ENCODE results near the gene EYS.
"Not testable (repeated sequence)": the region's sequence is repeated elsewhere in the genome, so short reads cannot be mapped to it uniquely, and the experiment has no call there.

EYS gene

DNA sequence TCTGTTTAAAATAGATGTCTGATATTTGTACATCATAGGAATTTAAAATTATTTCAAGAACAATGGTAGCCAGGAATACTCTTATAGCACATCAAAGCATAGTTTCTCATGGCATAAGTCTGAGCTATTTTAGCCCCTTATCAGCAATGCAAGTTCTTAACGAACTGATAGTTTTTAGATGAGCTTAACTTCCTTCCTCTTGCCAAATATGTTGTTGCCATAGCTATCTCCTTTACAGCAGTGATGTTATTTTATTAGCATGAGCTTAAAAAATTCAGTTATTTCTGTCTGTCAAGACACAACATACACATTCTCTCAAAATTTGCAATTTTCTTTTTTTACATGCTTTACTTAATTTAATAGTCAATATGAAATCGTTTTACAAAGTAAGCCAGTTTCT lies 1204.2 kb downstream of the EYS start:
- Histone ChIP-seq H3K4me3 (ENCODE audit: low read depth, low read length) (no peak overlapping the region), H3K27ac (ENCODE audit: low read depth, low read length) (no peak overlapping the region), H3K36me3 (ENCODE audit: control insufficient read depth, insufficient read depth, low read length) (no peaks in the 10 kb centered on the region), H3K27me3 (ENCODE audit: control insufficient read depth, insufficient read depth, low read length) (no peaks in the 10 kb centered on the region), H3K9me3 (ENCODE audit: control insufficient read depth, insufficient read depth, low read depth, low read length) (no peaks in the 10 kb centered on the region), H3K4me1 (ENCODE audit: control insufficient read depth, insufficient read depth, low read length) (no peaks in the 10 kb centered on the region; the same call in 1 of the 2 replicates), H3K9ac (ENCODE audit: low read length) (no peak overlapping the region)

DNA sequence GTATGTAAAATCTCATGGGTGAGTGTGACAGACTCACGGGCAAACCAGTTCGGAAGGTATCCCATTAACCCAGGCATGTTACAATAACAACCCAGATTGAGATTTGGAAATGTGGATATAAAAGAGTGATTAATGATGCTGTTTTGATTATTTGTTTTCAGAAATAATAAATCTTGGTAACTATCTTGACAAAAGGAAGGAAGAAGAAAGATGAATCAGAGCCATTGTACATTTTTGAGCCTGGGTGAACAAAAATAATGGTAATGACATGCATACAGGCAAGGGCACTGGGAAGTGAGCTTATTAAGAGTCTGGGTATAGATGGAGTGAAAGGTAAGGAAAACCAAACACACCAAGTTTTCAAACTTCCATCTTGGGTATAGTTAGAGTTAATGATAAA lies 1209.4 kb downstream of the EYS start:
- H3K27me3 ChIP-seq (ENCODE audit: control insufficient read depth, insufficient read depth, low read length): no peaks in the 10 kb centered on the region
- no peaks in the 10 kb centered on the region for H3K36me3 ChIP-seq (ENCODE audit: control insufficient read depth, insufficient read depth, low read length)
- H3K9me3 ChIP-seq (ENCODE audit: control insufficient read depth, insufficient read depth, low read depth, low read length): no peaks in the 10 kb centered on the region
- H3K27ac ChIP-seq (ENCODE audit: low read depth, low read length): no peak overlapping the region
- H3K4me1 ChIP-seq (ENCODE audit: control insufficient read depth, insufficient read depth, low read length): no peaks in the 10 kb centered on the region
- no peak overlapping the region for H3K9ac ChIP-seq (ENCODE audit: low read length)
- no peak overlapping the region for H3K4me3 ChIP-seq (ENCODE audit: low read depth, low read length)

DNA sequence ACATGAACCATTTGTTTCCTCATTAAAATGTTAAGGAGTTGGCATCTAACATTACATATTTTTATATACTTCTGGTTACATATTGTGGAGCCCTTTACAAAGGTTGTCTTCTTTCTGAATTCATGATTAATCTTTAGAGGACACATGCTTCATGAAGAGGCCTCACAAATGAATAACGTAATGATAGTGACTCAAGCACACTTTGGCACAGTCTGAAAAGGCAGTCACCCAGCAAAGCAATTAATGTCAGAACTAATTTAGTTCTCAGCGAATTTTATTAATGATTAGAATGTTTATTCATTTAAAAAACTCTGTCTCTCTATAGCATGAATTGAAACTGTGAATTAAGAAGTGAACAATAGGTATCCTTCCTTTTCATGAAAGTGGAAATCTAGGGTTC lies 1217.3 kb downstream of the EYS start:
- no peak overlapping the region for H3K4me3 ChIP-seq (ENCODE audit: low read depth, low read length)
- H3K27ac ChIP-seq (ENCODE audit: low read depth, low read length): no peak overlapping the region
- no peaks in the 10 kb centered on the region for H3K36me3 ChIP-seq (ENCODE audit: control insufficient read depth, insufficient read depth, low read length)
- H3K9ac ChIP-seq (ENCODE audit: low read length): no peak overlapping the region
- no peaks in the 10 kb centered on the region for H3K9me3 ChIP-seq (ENCODE audit: control insufficient read depth, insufficient read depth, low read depth, low read length)
- no peaks in the 10 kb centered on the region for H3K4me1 ChIP-seq (ENCODE audit: control insufficient read depth, insufficient read depth, low read length)
- no peaks in the 10 kb centered on the region for H3K27me3 ChIP-seq (ENCODE audit: control insufficient read depth, insufficient read depth, low read length)

DNA sequence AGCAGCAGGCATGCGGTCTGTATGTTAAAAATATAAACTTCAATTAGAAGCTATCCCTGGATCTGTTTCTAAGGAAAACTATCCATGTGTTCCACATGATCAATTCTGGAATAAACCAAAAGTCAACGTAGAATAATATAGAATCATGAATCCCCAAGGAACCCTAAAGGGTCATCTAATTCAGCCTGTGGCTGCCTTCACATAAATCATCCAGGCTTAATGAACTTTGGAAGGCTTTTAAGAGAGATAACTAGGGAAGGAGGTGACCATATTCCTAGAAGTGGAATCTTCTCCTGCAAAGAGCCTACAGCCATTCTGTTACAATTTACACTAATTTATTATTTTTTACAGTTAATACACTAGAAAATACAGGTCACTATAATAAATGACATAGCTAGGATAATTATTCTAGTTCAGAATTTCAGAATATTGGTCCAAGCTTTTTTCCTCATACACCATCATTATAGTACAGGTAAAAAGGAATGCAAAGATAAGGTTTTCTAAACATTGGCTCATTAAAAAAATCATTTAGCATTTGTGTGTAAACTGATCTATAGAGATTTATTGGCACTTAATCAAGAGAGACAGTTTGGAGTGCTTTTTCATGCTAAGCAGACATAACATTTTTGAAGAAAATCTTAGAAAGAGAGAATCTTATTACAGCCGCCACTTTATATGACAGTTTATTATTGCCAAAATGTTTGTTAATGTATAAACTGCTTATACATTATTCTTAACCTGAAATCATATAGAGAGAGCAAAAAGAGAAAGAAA lies 1220.3 kb downstream of the EYS start:
- Histone ChIP-seq H3K9me3 (ENCODE audit: control insufficient read depth, insufficient read depth, low read depth, low read length) (no peaks in the 10 kb centered on the region), H3K27ac (ENCODE audit: low read depth, low read length) (no peak overlapping the region), H3K4me1 (ENCODE audit: control insufficient read depth, insufficient read depth, low read length) (no peaks in the 10 kb centered on the region), H3K36me3 (ENCODE audit: control insufficient read depth, insufficient read depth, low read length) (no peaks in the 10 kb centered on the region), H3K9ac (ENCODE audit: low read length) (no peak overlapping the region), H3K4me3 (ENCODE audit: low read depth, low read length) (no peak overlapping the region), H3K27me3 (ENCODE audit: control insufficient read depth, insufficient read depth, low read length) (no peaks in the 10 kb centered on the region)

DNA sequence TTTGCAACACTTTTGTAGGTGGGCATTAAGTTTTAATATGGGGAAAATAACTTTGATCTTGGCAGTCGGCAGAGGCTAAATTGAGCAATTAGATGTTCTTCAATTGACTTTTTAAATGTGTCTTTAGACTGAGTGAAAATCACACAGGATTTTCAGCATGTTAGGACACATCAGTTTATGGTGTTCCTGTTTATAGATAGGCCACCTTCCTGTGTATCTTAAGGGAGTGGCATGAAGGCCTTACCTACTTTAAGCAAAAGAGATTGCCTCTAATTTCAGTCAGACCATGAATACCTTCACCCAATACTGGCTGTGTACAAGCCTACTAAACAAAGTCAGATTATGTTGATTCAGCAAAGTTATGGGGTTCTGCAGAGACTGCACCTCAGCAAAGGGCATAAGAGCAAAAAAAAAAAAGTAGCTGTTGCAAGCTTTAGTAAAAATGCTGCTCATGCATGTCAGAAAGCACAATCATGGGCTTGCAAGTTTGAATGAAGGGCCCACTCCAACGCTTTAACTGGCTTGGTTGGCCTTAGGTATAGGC lies 1223.0 kb downstream of the EYS start:
- Histone ChIP-seq H3K9ac (ENCODE audit: low read length) (no peak overlapping the region), H3K27me3 (ENCODE audit: control insufficient read depth, insufficient read depth, low read length) (no peaks in the 10 kb centered on the region), H3K27ac (ENCODE audit: low read depth, low read length) (no peak overlapping the region), H3K4me3 (ENCODE audit: low read depth, low read length) (no peak overlapping the region), H3K4me1 (ENCODE audit: control insufficient read depth, insufficient read depth, low read length) (no peaks in the 10 kb centered on the region), H3K9me3 (ENCODE audit: control insufficient read depth, insufficient read depth, low read depth, low read length) (no peaks in the 10 kb centered on the region), H3K36me3 (ENCODE audit: control insufficient read depth, insufficient read depth, low read length) (no peaks in the 10 kb centered on the region)

DNA sequence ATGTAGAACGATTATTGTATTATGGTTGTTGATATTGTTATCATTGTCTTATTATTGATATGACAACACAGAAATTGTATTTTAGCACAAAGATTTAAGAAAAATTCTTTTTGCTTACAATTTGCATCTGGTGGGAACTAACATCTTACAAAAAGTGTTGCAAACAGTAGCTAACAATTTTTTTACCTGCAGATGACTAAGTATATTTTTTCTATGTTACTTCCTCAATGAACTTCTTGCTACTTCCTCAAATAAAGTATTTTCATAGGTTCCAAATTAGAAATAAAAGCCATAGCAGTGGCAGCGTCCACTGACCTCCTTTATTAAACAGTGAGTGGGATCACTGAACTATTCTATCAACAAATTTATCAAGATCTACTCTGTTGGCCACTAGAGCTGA lies 1224.4 kb downstream of the EYS start:
- no peaks in the 10 kb centered on the region for H3K9me3 ChIP-seq (ENCODE audit: control insufficient read depth, insufficient read depth, low read depth, low read length)
- H3K9ac ChIP-seq (ENCODE audit: low read length): no peak overlapping the region
- no peaks in the 10 kb centered on the region for H3K27me3 ChIP-seq (ENCODE audit: control insufficient read depth, insufficient read depth, low read length)
- no peak overlapping the region for H3K4me3 ChIP-seq (ENCODE audit: low read depth, low read length)
- H3K4me1 ChIP-seq (ENCODE audit: control insufficient read depth, insufficient read depth, low read length): no peaks in the 10 kb centered on the region
- no peak overlapping the region for H3K27ac ChIP-seq (ENCODE audit: low read depth, low read length)
- H3K36me3 ChIP-seq (ENCODE audit: control insufficient read depth, insufficient read depth, low read length): no peaks in the 10 kb centered on the region

DNA sequence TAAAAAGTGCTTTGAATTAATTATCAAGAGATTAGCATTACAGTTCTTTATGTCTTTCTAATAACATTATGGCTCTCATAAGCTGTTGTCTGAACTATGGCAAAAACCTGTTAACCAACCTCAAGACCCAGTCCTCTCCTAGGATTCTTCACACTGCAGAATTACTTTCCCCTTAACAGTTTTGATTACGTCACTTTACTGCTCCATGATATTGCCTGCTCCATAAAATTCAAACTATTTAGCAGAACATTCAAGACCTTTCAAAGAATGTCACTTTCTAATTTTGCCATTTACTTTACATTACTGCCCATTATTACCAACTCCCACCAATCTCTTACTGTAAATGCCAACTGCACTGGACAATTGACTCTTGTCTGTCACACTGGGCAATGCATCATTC lies 1227.9 kb downstream of the EYS start:
- no peak overlapping the region for H3K4me3 ChIP-seq (ENCODE audit: low read depth, low read length)
- H3K4me1 ChIP-seq (ENCODE audit: control insufficient read depth, insufficient read depth, low read length): no peaks in the 10 kb centered on the region
- H3K9ac ChIP-seq (ENCODE audit: low read length): no peak overlapping the region
- no peak overlapping the region for H3K27ac ChIP-seq (ENCODE audit: low read depth, low read length)
- no peaks in the 10 kb centered on the region for H3K27me3 ChIP-seq (ENCODE audit: control insufficient read depth, insufficient read depth, low read length)
- H3K9me3 ChIP-seq (ENCODE audit: control insufficient read depth, insufficient read depth, low read depth, low read length): no peaks in the 10 kb centered on the region
- no peaks in the 10 kb centered on the region for H3K36me3 ChIP-seq (ENCODE audit: control insufficient read depth, insufficient read depth, low read length)

DNA sequence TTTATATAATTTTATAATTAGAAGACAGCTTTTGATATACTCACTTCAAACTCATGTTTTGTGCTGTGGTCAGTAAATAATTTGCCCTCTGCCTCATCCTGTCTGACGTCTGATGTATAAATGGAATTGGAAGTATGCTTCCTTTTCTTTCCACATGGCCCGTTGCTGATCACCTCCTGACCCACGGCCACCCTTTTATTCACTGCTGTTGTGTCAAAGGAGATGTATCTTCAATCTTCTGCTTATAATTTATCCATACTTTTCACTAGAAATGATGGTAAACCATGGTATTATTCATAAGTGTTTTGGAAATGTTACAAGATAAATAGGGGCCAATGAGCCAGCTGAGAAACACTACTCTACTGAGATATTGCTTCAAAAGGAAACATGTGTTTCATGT lies 1229.6 kb downstream of the EYS start:
- Histone ChIP-seq H3K36me3 (ENCODE audit: control insufficient read depth, insufficient read depth, low read length) (no peaks in the 10 kb centered on the region), H3K4me1 (ENCODE audit: control insufficient read depth, insufficient read depth, low read length) (no peaks in the 10 kb centered on the region), H3K27me3 (ENCODE audit: control insufficient read depth, insufficient read depth, low read length) (no peaks in the 10 kb centered on the region)

DNA sequence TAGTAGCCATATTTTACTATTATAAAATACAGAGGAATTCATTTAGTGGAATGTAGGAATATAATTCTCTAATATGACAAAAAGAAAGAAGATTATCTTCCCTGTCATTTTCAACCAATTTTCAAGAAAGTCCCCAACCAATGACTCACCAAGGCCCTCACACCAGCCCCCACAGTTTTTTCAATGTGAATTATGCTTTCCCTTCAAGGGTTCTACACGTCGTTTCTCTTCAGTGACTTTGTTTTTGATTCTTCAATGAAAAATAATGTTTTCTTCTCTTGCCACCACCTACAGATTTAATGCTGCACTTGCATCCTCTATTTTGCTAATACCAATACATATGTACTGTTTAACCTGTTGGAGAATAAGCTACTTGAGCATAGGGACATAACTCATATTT lies 1230.1 kb downstream of the EYS start:
- H3K9me3 ChIP-seq (ENCODE audit: control insufficient read depth, insufficient read depth, low read depth, low read length): no peaks in the 10 kb centered on the region
- no peak overlapping the region for H3K27ac ChIP-seq (ENCODE audit: low read depth, low read length)
- H3K4me3 ChIP-seq (ENCODE audit: low read depth, low read length): no peak overlapping the region
- H3K36me3 ChIP-seq (ENCODE audit: control insufficient read depth, insufficient read depth, low read length): no peaks in the 10 kb centered on the region
- H3K4me1 ChIP-seq (ENCODE audit: control insufficient read depth, insufficient read depth, low read length): no peaks in the 10 kb centered on the region
- no peaks in the 10 kb centered on the region for H3K27me3 ChIP-seq (ENCODE audit: control insufficient read depth, insufficient read depth, low read length)
- no peak overlapping the region for H3K9ac ChIP-seq (ENCODE audit: low read length)

More for the DNA sequence above, 1229.6 kb downstream of the EYS start:
- no peak overlapping the region for H3K4me3 ChIP-seq (ENCODE audit: low read depth, low read length)
- H3K9ac ChIP-seq (ENCODE audit: low read length): no peak overlapping the region
- no peak overlapping the region for H3K27ac ChIP-seq (ENCODE audit: low read depth, low read length)
- no peaks in the 10 kb centered on the region for H3K9me3 ChIP-seq (ENCODE audit: control insufficient read depth, insufficient read depth, low read depth, low read length)

DNA sequence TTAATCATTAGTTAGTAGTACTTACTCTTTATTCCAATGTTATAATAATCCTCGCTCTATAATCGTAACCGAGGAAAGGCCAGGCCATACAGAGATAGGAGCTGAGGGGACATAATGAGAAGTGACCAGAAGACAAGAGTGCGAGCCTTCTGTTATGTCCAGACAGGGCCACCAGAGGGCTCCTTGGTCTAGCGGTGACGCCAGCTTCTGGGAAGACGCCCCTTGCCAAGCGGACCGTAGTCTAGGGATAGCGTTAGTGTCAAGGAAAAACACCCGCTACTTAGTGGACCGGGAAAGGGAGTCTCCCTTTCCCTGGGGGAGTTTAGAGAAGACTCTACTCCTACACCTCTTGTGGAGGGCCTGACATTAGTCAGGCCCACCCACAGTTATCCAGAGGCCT lies 1237.6 kb downstream of the EYS start:
- not testable (repeated sequence) for H3K27ac ChIP-seq (ENCODE audit: low read depth, low read length); H3K36me3 ChIP-seq (ENCODE audit: control insufficient read depth, insufficient read depth, low read length)

DNA sequence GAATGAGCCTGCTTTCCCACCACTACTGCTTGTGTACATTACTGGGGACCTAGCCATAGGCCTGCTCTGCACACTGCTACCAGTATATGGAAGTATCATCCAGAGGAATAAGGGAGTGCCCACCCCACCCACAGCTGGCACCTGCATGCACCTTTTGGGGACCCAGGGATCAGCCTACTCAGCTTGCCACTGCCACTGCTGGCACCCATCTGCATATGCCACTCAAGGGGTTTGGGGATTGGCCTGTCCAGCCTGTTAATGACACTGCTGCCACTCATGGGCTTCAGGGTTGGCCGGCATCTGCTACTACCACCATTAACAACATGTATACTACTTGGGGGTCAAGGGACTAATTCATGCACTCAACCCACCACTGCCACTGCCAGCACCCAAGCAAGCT lies 1239.4 kb downstream of the EYS start:
- Histone ChIP-seq H3K9ac (ENCODE audit: low read length) (no peak overlapping the region), H3K4me1 (ENCODE audit: control insufficient read depth, insufficient read depth, low read length) (no peaks in the 10 kb centered on the region), H3K27ac (ENCODE audit: low read depth, low read length) (no peak overlapping the region), H3K4me3 (ENCODE audit: low read depth, low read length) (no peak overlapping the region), H3K27me3 (ENCODE audit: control insufficient read depth, insufficient read depth, low read length) (no peaks in the 10 kb centered on the region), H3K9me3 (ENCODE audit: control insufficient read depth, insufficient read depth, low read depth, low read length) (no peaks in the 10 kb centered on the region), H3K36me3 (ENCODE audit: control insufficient read depth, insufficient read depth, low read length) (no peaks in the 10 kb centered on the region)

More for the DNA sequence above, 1237.6 kb downstream of the EYS start:
- not testable (repeated sequence) for H3K4me3 ChIP-seq (ENCODE audit: low read depth, low read length); H3K9ac ChIP-seq (ENCODE audit: low read length); H3K27me3 ChIP-seq (ENCODE audit: control insufficient read depth, insufficient read depth, low read length); H3K9me3 ChIP-seq (ENCODE audit: control insufficient read depth, insufficient read depth, low read depth, low read length); H3K4me1 ChIP-seq (ENCODE audit: control insufficient read depth, insufficient read depth, low read length)
